ENCODE results near the gene B3GALT4.
A peak's percentile ranks its signal among the peaks of the same experiment; 100 is the strongest.
"Not testable (repeated sequence)": the region's sequence is repeated elsewhere in the genome, so short reads cannot be mapped to it uniquely, and the experiment has no call there.

B3GALT4 gene

GRCh38 chr6:33272275-33273128, 4.4 kb upstream of the B3GALT4 start:
- DNase-seq (ENCODE audit: low read depth, low spot score), result no peak

- DNase-seq (ENCODE audit: low read depth, low spot score), result no peak
Measured at GRCh38 chr6:33273129-33273923, 3.6 kb upstream of the B3GALT4 start.

DNA sequence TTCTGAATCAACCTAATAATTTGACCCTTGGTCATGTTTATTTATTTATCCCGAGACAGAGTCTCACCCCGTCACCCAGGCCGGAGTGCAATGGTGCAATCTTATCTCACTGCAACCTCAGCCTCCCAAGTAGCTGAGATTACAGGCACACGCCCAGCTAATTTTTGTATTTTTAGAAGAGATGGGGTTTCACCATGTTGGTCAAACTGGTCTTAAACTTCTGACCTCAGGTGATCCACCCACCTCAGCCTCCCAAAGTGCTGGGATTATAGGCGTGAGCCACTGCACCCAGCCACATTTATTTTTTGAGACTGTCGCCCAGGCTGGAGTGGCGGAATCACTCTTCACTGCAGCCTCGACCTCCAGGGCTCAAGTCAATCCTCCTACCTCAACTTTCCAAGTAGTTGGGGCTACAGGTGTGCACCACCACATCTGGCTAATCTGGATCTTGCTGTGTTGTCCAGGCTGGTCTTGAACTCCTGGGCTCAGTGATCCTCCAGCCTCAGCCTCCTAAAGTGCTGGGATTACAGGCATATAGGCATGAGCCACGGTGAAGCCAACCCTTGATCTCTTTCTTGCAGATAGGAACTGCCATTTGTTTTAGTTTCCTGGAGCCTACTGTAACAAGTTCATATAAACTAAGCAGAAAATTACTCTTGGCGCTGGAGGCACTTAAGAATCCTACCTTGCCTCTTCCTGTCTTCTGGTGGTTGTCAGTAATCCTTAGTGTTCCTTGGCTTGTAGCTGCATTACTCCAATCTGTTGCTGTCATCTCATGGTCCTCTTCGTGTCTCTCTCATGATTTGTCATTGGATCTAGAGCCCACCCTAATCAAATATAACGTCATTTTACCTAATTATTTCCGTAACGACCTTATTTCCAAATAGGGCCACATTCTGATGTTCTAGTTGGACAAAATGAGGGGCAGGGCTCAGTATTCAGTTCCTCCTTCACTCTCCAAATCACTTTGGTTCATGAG, 2.7 kb upstream of the B3GALT4 start:
- DNase-seq (ENCODE audit: low read depth, low spot score), result no peak

DNA sequence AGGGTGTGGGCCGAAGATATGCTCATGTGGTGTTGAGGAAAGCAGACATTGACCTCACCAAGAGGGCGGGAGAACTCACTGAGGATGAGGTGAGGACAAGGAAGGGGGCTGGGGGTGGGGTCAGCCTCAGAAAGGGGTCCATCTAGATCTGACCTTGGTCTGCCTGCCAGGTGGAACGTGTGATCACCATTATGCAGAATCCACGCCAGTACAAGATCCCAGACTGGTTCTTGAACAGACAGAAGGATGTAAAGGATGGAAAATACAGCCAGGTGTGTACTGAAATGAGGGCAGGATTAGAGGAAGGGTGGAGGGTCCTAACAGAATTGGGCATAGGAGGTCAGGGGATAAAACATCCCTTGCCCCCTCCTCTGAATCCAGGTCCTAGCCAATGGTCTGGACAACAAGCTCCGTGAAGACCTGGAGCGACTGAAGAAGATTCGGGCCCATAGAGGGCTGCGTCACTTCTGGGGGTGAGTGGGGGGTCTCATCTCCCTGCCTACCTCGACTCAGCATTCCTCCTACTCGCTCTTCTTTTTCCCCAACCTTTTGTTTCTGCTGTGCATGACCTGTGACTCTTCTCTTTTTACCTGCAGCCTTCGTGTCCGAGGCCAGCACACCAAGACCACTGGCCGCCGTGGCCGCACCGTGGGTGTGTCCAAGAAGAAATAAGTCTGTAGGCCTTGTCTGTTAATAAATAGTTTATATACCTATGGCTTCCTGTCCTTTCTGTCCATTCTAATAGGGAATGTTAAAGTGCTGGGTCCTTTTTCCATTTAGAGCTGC, 935 bp upstream of the B3GALT4 start:
- not testable (repeated sequence) for DNase-seq (ENCODE audit: low read depth, low spot score)

DNA sequence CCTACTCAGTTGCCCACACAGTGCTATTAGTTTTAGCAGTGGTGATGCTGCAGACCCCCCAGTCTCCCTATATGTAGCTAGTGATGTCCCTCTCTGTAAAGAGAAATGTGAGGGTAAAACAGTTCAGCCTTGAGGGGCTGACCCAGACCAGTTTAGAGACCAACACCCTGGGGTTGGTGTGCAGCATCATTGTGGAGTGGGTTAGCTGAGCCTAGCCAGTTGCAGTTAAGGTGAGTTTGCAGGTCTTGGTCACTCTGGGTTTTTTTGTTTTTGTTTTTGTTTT, 401 bp upstream of the B3GALT4 start:
- no peak for DNase-seq (ENCODE audit: low read depth, low spot score)

GRCh38 chr6:33277663-33278391, 904 bp downstream of the B3GALT4 start:
- DNase-seq (ENCODE audit: low read depth, low spot score), result no peak

DNA sequence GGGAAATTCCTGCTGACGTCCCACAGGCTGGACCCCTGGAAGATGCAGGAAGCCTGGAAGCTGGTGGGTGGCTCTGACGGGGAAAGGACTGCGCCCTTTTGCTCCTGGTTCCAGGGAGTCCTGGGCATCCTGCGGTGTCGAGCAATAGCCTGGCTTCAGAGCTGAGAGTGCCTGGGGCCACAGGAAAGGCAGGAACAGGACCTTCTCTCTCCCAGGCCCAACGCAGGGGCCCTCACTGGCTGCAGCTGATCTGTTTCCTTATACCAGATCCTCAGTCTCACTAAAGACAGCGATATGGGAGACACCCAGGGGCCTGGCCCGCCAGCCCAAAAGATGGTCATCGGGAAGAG, 1.4 kb downstream of the B3GALT4 start:
- no peak for DNase-seq (ENCODE audit: low read depth, low spot score)

GRCh38 chr6:33278810-33279209, 1.9 kb downstream of the B3GALT4 start:
- no peak for DNase-seq (ENCODE audit: low read depth, low spot score)

- DNase-seq (ENCODE audit: low read depth, low spot score), result no peak
Measured at GRCh38 chr6:33279257-33279695, 2.4 kb downstream of the B3GALT4 start.

- DNase-seq (ENCODE audit: low read depth, low spot score), result no peak
Measured at GRCh38 chr6:33279971-33280511, 3.1 kb downstream of the B3GALT4 start.

- DNase-seq (ENCODE audit: low read depth, low spot score), result no peak
Measured at GRCh38 chr6:33280539-33280938, 3.6 kb downstream of the B3GALT4 start.

- not testable (repeated sequence) for DNase-seq (ENCODE audit: low read depth, low spot score)
Measured at GRCh38 chr6:33285214-33285613, 8.3 kb downstream of the B3GALT4 start.

- no peak for DNase-seq (ENCODE audit: low read depth, low spot score)
Measured at GRCh38 chr6:33286946-33287914, 10.3 kb downstream of the B3GALT4 start.

DNA sequence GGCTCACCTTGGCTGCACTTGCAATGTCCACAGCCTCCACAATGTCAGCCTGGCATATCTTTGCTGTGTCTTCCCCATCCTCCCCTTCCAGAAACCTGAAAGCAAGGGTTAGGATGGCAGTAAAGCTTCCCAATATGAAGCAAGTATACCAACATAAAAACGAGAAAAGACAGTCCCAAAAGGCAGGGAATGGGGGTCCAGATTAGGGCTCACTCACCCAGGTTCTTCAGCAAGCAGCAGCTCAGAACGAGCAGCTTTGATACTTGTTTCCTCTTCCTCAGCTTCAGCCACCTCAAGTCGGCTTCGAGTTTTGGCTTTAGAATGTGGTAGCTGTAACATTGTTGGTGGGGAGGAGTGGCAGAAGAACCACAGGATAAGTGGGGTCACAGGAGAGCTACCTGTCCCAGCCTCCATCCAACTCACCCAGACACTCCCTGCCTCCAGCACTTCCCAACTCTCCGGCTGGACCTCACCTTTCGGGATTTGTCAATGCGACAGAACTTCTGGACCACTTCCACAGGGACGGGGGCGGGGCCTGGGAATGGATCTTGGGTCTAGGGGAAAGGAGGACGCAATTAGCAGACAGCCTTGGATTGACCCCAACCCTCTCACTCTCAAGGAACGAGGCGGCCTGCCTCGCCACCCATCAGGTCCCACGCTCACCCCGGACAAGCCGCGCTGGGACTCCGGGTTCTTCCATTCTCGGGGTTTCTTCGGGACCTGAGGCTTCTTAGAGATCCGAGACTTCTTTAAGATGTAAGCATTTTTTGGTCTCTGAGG, 11.4 kb downstream of the B3GALT4 start:
- no peak for DNase-seq (ENCODE audit: low read depth, low spot score)

- DNase-seq (ENCODE audit: low read depth, low spot score), result peak; percentile 76
Measured at GRCh38 chr6:33288921-33289783, 12.2 kb downstream of the B3GALT4 start, which contains the start of the genes PFDN6 and WDR46. Gene PFDN6, plus strand, starts transcription at chr6:33289601. Its CDS starts 256 bp downstream, at chr6:33289857. Gene WDR46, minus strand, starts transcription at chr6:33289239. Its CDS starts 69 bp downstream, at chr6:33289170.

DNA sequence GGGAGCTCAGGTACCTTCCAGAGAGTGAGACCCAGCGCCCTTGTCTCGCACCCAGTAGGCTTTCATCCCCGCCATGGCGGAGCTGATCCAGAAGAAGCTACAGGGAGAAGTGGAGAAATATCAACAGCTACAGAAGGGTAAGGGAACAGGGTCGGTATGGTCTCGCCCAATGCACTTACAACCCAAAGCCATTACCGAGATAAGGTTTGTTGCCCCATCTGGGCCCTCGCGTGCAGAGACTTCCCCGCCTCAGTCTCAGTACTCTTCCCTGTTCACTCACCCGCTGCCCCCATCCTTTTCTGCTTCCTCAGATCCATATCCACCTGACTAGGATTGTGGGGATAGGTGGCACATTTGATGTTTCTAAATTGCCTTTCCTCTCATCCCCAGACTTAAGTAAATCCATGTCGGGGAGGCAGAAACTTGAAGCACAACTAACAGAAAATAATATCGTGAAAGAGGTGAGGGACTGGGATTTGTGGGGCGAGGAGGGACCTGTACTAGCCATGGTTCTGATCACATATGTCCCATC, 12.9 kb downstream of the B3GALT4 start:
- DNase-seq (ENCODE audit: low read depth, low spot score), result no peak

DNA sequence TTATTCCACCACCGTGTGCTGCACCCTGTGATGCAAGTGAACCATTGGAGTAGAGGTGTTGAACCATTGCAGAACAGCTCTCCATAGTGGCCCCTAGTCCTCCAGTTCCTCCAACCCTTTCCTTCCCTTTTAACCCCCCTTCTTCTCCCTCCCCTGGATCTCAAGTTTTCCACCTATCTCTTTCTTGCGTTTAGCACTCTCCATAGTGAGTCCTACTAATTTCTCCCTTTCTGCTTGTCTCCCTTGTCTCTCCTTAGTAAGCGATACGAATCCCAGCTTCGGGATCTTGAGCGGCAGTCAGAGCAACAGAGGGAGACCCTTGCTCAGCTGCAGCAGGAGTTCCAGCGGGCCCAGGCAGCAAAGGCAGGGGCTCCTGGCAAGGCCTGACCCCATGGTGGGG, 13.5 kb downstream of the B3GALT4 start:
- no peak for DNase-seq (ENCODE audit: low read depth, low spot score)
